ENCODE data around the gene BARX2. TPM values are rescaled to one million over a fixed set of nuclear protein-coding genes. Genes with fewer than 3 reads are reported as not detected.
"Not testable (repeated sequence)": the region's sequence is repeated elsewhere in the genome, so short reads cannot be mapped to it uniquely, and the experiment has no call there.

The BARX2 gene, protein sequence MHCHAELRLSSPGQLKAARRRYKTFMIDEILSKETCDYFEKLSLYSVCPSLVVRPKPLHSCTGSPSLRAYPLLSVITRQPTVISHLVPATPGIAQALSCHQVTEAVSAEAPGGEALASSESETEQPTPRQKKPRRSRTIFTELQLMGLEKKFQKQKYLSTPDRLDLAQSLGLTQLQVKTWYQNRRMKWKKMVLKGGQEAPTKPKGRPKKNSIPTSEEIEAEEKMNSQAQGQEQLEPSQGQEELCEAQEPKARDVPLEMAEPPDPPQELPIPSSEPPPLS
- 1 to 10 TPM in 3 of 4 donors, under 1 TPM in 1; 1.00 to 9.2 (median 6.3) TPM for total RNA-seq

DNA sequence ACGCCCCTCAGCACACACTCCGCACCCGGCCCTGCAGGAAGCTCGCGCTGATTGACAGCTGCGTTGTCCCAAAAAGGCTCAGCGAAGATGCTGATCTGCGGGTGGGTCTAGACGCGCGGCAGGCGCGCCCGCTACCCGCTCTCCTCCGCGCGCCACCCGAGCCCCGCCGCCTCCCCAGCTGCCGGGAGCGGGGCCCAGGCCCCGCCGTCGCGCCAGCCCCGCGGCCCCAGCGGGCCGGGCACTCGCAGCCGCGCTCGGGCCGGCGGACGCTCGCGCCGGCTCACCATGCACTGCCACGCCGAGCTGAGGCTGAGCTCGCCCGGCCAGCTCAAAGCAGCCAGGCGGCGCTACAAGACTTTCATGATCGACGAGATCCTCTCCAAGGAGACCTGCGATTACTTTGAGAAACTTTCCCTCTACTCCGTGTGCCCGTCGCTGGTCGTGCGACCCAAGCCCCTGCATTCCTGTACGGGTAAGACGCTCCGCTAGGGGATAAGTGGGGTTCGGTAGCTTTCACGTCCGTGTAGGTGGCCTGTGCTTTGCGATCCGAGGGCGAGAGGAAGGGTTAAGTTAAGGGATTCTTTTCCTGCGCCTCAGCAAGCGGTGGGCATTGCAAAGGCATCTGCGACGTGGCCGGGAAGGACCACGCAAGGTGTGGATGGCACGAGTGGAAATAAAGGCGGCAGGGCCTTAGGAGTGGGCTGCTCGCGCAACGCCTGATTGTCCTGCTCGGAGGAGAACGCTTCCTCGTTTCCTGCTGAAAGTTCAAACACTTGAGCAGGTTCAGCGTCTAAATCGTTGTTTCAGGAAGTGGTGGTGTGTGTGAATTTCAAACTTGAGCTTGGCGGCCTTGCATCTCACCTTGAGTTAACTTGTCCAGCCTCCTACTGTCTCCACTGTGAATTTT, at the start of gene BARX2:
Gene BARX2 (plus strand): TSS at position 98 of the 907 bp plus-strand sequence. CDS start 188 bp downstream, at position 286.
- in situ Hi-C loops (cut with MboI; ENCODE audit: low pct_ligation_motif_present in 1 of 4, low pct_unique_long_range_greater_than_20kb in 1 of 4, low sequenced_read_pairs in 3 of 4): loop anchor here in 1 of 4 donors (25.0 kb wide), 1 partner anchor 311 kb away; no protein-coding TSS in a partner anchor
- H3K4me1 ChIP-seq: peaks cover 5 to 38% (median 31%) of the 10 kb centered on the region in 4 donors
- WGBS, 2 donors (ENCODE audit: low coverage in 1 of 2): 3 to 10% methylated on average over 5 to 61 of the region's 81 CpGs
- intact Hi-C loops (cut with DNase I; ENCODE audit: low total_unique reads): no loop called here
- peak within 1 kb of the TSS; percentile 72 to 88 (median 80) for H3K27ac ChIP-seq
- no peaks in the 10 kb centered on the region for H3K36me3 ChIP-seq
- H3K9me3 ChIP-seq: no peaks in the 10 kb centered on the region
- peak within 1 kb of the TSS; percentile 16 to 61 (median 48) for H3K4me3 ChIP-seq
- H3K27me3 ChIP-seq: peaks cover 91% of the 10 kb centered on the region
- peak in 2 of 3 donors; percentile 45 to 52 for TF ChIP-seq POLR2AphosphoS5 (IDR thresholded peaks at IDR 0.05)
- TF ChIP-seq, protein P1, sequence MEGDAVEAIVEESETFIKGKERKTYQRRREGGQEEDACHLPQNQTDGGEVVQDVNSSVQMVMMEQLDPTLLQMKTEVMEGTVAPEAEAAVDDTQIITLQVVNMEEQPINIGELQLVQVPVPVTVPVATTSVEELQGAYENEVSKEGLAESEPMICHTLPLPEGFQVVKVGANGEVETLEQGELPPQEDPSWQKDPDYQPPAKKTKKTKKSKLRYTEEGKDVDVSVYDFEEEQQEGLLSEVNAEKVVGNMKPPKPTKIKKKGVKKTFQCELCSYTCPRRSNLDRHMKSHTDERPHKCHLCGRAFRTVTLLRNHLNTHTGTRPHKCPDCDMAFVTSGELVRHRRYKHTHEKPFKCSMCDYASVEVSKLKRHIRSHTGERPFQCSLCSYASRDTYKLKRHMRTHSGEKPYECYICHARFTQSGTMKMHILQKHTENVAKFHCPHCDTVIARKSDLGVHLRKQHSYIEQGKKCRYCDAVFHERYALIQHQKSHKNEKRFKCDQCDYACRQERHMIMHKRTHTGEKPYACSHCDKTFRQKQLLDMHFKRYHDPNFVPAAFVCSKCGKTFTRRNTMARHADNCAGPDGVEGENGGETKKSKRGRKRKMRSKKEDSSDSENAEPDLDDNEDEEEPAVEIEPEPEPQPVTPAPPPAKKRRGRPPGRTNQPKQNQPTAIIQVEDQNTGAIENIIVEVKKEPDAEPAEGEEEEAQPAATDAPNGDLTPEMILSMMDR (IDR thresholded peaks at IDR 0.05): peak; percentile 26 to 62 (median 38)
- no peak for TF ChIP-seq EP300 (IDR thresholded peaks at IDR 0.05; ENCODE audit: low read depth)
- TF ChIP-seq POLR2A (IDR thresholded peaks at IDR 0.05): peak; percentile 43
- peak; percentile 79 for DNase-seq

DNA sequence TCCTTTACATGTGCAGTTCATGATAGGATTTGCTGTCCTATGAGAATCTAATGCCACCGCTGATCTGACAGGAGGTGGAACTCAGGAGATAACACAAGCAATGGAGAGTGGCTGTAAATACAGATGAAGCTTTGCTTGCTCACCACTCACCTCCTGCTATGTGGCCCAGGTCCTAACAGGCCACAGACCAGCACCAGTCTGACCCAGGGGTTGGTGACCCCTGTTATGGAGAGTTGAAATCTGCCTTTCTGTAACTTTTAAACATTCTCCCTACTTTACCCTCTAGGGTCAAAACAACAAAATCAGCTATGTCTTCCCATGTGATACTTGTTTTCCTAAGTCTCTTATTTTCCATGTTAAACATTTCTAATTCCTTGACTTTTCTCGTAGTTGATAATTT, 48.7 kb upstream of the BARX2 start:
- in situ Hi-C loops (cut with MboI; ENCODE audit: low pct_ligation_motif_present in 1 of 4, low pct_unique_long_range_greater_than_20kb in 1 of 4, low sequenced_read_pairs in 3 of 4) (loop anchor here in 3 of 4 donors (5.0 to 25.0 kb wide), 3 partner anchors 212 to 440 kb away; partner anchors contain the start of gene KCNJ5 (in 2 of the 3)), intact Hi-C loops (cut with DNase I; ENCODE audit: low total_unique reads) (no loop called here)
- no peaks in the 10 kb centered on the region for H3K9me3 ChIP-seq
- TF ChIP-seq POLR2AphosphoS5 (IDR thresholded peaks at IDR 0.05): no peak
- TF ChIP-seq EP300 (IDR thresholded peaks at IDR 0.05; ENCODE audit: low read depth): no peak
- TF ChIP-seq, protein P1 (IDR thresholded peaks at IDR 0.05): no peak
- TF ChIP-seq POLR2A (IDR thresholded peaks at IDR 0.05): no peak
- WGBS, 2 donors (ENCODE audit: low coverage in 1 of 2): 93% methylated on average over 1 to 2 of the region's 2 CpGs
- no peak overlapping the region for H3K4me3 ChIP-seq
- no peaks in the 10 kb centered on the region for H3K36me3 ChIP-seq
- DNase-seq: no peak
- peaks cover 6 to 29% (median 20%) of the 10 kb centered on the region in 4 donors for H3K4me1 ChIP-seq
- no peak overlapping the region for H3K27ac ChIP-seq
- H3K27me3 ChIP-seq: no peaks in the 10 kb centered on the region

DNA sequence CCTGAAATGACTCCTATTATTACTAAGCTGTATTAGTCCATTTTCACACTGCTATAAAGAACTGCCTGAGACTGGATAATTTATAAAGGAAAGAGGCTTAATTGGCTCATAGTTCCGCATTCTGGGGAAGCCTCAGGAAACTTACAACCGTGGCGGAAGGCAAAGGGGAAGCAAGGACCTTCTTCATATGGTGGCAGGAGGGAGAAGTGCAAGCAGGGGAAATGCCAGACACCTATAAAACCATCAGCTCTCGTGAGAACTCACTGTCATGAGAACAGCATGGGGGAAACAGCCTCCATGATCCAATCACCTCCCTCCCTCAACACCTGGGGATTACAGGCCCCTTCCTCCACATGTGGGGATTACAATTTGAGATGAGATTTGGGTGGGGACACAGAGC, 47.9 kb upstream of the BARX2 start:
- in situ Hi-C loops (cut with MboI; ENCODE audit: low pct_ligation_motif_present in 1 of 4, low pct_unique_long_range_greater_than_20kb in 1 of 4, low sequenced_read_pairs in 3 of 4): loop anchor here in 3 of 4 donors (5.0 to 25.0 kb wide), 3 partner anchors 213 to 440 kb away; partner anchors contain the start of gene KCNJ5 (in 2 of the 3)

DNA sequence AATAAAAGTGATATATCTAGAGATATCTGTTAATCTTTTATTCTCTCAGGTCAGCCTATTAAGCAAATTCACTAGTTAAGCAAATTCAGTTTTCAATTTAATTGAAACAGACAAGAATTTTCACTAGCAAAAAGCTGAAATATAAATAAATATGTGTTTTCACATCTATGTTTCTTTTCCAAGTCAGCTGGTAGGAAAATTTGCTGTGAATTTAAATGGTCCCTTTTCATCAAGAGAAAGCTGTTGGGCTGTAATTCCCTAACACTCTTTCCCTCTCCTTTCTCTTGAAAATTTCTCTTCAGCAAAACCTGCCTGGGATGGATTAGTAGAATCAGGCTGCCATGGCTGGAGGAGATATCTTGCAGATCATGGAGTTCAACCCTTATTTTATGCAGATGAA, 46.9 kb upstream of the BARX2 start:
- H3K36me3 ChIP-seq: no peaks in the 10 kb centered on the region
- intact Hi-C loops (cut with DNase I; ENCODE audit: low total_unique reads): no loop called here
- no peak overlapping the region for H3K27ac ChIP-seq
- no peak for DNase-seq
- peaks cover 6 to 25% (median 16%) of the 10 kb centered on the region in 4 donors for H3K4me1 ChIP-seq
- TF ChIP-seq POLR2AphosphoS5 (IDR thresholded peaks at IDR 0.05): no peak
- TF ChIP-seq EP300 (IDR thresholded peaks at IDR 0.05; ENCODE audit: low read depth): no peak
- TF ChIP-seq POLR2A (IDR thresholded peaks at IDR 0.05): no peak
- TF ChIP-seq, protein P1 (IDR thresholded peaks at IDR 0.05): no peak
- in situ Hi-C loops (cut with MboI; ENCODE audit: low pct_ligation_motif_present in 1 of 4, low pct_unique_long_range_greater_than_20kb in 1 of 4, low sequenced_read_pairs in 3 of 4): loop anchor here in 3 of 4 donors (5.0 to 25.0 kb wide), 3 partner anchors 214 to 441 kb away; partner anchors contain the start of gene KCNJ5 (in 2 of the 3)
- H3K27me3 ChIP-seq: no peaks in the 10 kb centered on the region
- H3K4me3 ChIP-seq: no peak overlapping the region
- H3K9me3 ChIP-seq: no peaks in the 10 kb centered on the region

More for the DNA sequence above, 47.9 kb upstream of the BARX2 start:
- DNase-seq; H3K36me3 ChIP-seq; H3K4me3 ChIP-seq; H3K27ac ChIP-seq; H3K27me3 ChIP-seq; intact Hi-C loops (cut with DNase I; ENCODE audit: low total_unique reads); H3K9me3 ChIP-seq: not testable (repeated sequence)
- WGBS, 2 donors (ENCODE audit: low coverage in 1 of 2): 59 to 67% methylated on average over 4 of the region's 4 CpGs
- H3K4me1 ChIP-seq: peaks cover 9 to 30% (median 20%) of the 10 kb centered on the region in 4 donors
